ENCODE data around the gene ACSF3. TPM values are rescaled to one million over a fixed set of nuclear protein-coding genes. Genes with fewer than 3 reads are reported as not detected.

ACSF3 gene
- polyA plus RNA-seq, 3 donors = 29.7 to 38.0 (median 30.8) TPM

DNA sequence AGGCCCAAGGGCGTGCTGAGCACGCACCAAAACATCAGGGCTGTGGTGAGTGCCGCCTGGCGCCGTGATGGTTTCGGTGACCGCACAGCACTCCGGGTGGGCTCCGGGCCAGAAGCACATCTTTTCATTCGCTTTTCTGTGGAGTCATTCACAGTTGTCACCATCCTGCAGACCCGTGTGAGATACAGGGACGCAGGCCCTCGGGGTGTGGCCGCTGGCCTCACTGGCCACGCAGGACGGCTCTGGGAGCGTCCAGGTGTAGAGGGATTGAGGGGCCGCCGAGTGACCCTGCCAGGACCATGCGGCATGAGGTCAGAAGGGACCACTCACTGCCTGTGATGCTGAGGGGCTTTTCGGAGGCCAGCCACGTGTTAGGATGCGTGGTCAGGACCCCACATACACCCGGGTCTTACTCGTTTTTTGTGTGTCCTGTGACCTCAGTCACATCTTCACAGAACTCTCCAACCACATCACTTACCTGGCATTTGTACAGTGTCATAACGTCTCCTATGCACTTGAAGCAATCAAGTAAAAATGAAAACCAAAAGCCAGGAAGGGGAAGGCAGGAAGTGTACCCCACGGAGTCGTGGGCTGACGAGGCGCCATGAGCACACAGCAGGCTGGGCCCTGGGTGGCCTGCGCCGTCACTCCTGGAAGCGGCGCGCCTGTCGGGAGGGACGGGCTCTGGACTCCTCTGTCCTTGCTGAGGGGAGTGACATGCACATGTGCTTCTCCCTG is 7.8 kb downstream of the ACSF3 start:
- no peak for DNase-seq (ENCODE audit: extremely low read depth in 1 of 11, low read depth in 9 of 11, low spot score in 4 of 11)

DNA sequence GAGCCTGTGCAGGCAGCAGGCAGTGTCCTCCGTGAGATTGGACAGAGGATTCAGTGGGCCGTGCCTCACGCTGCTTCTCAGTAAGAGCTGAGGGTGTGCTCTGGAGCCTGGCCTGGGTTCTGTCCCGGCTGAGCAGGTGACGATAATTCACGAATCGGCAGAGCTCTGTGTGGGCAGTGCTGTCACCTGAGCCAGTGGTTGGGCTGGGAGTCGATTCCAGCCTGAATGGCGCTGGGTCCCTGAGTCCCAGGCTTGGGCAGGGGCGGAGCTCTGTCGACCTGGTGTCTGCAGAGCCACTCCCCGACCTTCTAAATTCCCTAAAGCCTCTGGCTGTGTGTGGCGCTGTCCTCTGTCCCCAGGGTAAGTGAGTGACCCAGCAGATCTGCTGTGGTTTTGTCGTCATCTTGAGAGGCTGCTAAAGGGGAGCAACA is 8.4 kb downstream of the ACSF3 start:
- DNase-seq (ENCODE audit: extremely low read depth in 1 of 11, low read depth in 9 of 11, low spot score in 4 of 11) = no peak

DNA sequence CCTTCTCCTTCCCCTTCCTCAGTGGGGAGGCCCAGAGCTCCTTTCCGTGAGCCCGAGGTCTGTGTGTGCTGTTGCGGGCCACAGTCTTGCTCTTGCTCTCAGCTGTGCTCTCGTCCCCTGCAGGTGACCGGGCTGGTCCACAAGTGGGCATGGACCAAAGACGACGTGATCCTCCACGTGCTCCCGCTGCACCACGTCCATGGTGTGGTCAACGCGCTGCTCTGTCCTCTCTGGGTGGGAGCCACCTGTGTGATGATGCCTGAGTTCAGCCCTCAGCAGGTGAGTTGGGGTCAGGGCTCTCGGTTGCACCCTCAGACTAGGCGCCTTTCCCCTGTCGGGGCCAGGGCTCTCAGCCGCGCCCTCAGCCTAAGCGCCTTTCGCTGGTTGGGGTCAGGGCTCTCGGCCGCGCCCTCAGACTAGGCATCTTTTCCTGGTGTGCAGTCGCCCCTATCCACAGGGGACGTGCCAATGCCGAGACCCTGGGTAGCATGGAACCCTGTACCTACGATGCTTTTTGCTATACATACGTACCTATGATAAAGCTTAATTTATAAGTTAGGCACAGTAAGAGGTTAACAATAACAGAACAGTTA is 8.9 kb downstream of the ACSF3 start:
- no peak for DNase-seq (ENCODE audit: extremely low read depth in 1 of 11, low read depth in 9 of 11, low spot score in 4 of 11)

DNA sequence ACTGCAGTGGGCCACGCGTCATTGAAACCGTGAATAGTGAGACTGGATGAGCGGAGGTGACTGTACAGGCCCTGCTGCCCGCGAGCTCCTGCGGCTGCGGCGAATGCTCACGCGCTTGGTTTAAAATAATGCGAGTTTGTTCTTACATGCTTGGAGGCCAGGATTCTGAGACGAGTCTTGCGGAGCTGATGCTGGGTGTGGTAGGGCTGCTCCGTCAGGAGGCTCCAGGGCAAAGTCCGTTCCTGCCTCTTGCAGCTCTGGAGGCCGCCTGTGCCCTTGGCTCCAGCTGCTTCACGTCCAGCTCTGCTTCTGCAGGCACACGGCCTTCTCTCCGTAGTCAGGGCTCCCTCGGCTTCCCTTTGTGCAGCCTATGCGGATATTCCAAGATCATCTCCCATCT is 9.5 kb downstream of the ACSF3 start:
- no peak for DNase-seq (ENCODE audit: extremely low read depth in 1 of 11, low read depth in 9 of 11, low spot score in 4 of 11)

DNA sequence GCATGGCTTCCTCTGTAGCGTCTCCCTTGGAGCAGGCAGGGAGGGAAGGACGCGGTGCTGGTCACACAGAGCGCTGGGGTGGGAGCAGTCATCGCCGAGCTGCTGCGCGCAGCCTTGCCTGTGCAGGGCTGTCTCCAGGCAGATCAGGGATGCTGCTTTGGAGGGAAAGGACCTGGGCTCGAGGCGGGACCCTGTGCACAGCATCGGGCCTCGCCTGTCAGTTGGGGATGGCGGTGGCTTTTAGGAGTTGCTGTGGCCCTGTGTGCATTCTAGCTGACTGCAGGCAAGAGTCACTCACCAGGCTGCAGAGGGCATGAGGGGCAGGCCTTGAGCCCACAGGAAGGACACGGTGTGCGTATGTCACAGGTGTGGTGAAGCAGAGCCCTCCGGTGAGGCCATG is 10.1 kb downstream of the ACSF3 start:
- DNase-seq (ENCODE audit: extremely low read depth in 1 of 11, low read depth in 9 of 11, low spot score in 4 of 11) = no peak

DNA sequence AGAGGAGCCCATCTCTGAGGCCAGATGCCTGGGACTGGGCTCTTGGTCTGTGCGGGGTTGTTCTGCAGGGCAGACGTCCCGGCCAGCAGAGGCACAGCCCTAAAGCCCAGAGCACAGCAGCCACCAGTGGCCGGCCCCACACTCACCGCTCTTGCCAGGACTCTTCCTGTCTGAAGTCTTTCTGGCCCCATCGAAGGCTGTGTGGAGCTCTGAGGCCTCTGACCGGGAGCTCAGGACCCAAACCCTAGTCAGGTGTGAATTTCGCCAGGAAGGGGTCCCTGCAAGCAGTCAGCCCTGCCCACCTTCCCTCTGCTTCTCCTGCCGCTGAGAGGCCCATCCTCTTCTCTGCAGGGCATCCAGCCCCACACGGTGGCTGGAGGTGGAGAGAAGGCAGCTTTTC is 10.7 kb downstream of the ACSF3 start:
- no peak for DNase-seq (ENCODE audit: extremely low read depth in 1 of 11, low read depth in 9 of 11, low spot score in 4 of 11)

DNA sequence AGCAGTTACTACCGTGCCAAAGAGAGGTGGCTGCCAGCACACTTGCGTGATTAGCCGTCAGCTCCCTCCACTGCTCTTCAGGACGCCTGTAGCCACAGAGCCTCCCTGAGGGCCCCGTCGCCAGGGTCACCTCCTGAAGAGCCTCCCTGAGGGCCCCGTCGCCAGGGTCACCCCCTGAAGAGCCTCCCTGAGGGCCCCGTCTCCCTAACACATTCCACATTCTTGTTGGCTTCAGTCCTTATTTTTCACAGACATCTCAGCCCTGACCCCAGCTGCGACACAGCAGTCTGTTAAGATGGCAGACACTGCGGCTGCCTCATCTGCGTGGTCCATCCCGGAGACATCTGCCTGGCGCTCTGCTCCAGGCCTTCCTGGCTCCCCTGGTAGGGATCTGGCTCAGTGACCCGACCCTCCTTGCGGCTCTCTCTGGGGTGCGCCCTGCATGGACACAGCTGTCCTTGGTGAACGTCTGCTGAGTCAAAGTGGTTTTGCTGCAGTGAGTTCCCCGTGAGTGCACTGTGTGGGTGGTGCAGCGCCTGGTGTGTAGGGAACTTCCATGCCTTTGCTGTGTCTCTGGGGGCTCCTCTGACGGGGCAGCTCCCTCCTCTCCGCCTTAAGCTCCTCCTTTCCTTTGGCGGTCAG is 11.4 kb downstream of the ACSF3 start:
- DNase-seq (ENCODE audit: extremely low read depth in 1 of 11, low read depth in 9 of 11, low spot score in 4 of 11) = no peak

DNA sequence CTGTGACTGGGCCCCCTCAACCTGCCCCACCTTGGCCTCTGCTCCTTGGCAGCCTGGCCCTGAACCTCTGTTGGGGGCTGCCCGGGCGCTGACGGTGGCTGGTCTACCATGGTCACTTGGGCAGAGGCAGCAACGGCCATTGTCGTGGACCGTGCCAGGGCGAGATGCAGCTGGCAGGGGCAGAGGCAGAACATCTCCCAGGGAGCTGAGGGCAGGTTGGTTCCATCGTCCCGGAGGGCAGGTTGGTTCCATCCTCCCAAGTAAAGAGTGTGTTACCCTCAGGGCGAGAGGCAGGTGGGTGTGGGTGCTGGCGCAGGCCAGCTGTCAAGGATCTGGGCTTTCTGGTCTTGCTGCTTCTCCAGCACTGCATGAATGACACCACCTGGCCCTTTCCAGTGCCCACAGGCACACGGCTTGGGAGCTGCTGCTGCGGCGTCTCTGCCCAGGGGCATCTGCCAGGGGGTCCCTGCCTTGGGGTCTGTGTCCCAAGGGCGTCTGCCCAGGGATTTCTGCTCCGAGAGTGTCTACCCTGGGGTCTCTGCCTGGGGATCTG is 12.0 kb downstream of the ACSF3 start:
- DNase-seq (ENCODE audit: extremely low read depth in 1 of 11, low read depth in 9 of 11, low spot score in 4 of 11) = no peak

DNA sequence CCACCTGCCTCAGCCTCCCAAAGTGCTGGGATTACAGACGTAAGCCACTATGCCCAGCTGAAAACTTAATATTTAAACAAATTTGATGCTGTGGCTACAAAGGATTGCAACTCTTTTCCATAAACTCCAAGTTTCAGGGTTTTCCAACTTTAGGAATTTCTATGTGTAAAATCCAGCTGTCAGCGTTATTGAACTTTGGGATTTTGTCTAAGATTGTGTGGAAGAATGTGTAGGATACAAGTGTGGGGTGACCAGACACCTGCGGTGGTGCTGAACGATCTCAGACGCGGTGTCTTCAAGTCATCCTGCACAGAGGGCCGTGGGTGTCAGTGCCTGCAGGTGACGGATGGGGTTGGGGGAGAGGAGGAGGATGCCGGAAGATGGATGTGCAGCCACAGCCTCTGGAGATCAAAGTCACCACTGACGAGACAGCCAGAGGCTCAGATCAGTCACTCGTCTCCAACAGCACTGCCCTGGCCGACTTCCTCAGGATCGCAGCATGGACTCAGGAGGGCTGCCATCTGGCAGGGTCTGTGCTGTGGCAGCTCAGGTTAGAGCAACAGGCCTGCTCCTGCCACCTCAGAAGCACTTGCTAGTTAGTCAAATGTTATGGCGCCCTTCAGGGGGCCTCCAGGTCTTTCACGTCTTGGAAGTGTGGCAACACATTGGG is 13.0 kb downstream of the ACSF3 start:
- DNase-seq (ENCODE audit: extremely low read depth in 1 of 11, low read depth in 9 of 11, low spot score in 4 of 11) = no peak

DNA sequence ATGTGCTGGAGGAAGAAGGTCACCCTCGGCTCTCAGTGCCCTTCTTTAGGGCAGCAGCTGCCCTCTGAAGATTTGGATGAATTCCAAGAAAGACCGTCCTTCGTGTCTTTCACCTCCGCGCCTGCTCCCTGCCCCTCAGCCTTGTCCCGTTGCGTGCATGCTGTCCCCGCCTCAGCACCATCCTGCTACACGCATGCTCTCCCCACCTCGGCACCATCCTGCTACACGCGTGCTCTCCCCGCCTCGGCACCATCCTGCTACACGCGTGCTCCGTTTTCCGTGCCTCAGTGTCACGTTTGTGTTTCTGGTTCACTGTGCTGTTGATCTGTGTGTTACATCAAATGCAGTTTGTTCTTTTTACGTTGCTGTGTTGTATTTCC is 13.5 kb downstream of the ACSF3 start:
- no peak for DNase-seq (ENCODE audit: extremely low read depth in 1 of 11, low read depth in 9 of 11, low spot score in 4 of 11)

DNA sequence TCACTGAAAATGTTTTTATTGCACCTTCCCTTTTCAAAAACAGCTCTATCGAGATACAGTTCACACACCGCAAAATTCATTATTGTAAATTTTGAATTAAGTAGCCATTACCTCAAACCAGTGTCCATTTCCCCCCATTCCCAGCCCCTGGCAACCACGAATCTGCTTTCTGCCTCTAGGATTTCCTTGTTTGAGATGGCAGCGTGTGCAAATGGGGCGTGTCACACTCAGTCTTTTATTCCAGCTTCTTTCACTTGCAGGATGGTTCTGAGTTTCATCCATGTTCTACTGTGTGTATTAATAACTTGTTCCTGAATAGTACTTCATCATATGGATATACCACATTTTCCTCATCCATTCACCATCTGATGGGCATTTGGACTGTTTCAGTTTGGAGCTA is 14.8 kb downstream of the ACSF3 start:
- DNase-seq (ENCODE audit: extremely low read depth in 1 of 11, low read depth in 9 of 11, low spot score in 4 of 11) = no peak

DNA sequence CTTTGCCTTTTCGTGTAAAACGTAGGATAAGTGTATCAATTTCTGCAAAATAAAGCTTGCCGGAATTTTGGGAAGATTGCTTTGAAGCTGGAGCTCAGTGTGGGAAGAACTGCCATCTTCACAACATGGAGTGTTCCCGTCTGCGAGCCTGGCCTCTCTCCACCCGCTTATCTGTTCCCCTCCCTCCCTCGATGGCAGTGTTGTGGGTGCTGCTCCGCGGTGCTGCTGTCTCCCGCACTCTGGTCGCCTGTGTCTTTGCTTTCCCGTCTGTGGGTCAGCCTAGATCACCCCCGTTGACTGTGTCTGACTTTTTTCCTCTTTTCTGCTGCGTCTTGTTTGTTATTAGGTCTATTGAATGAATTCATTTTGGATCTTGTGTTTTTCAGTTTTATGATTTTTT is 17.0 kb downstream of the ACSF3 start:
- DNase-seq (ENCODE audit: extremely low read depth in 1 of 11, low read depth in 9 of 11, low spot score in 4 of 11) = no peak

DNA sequence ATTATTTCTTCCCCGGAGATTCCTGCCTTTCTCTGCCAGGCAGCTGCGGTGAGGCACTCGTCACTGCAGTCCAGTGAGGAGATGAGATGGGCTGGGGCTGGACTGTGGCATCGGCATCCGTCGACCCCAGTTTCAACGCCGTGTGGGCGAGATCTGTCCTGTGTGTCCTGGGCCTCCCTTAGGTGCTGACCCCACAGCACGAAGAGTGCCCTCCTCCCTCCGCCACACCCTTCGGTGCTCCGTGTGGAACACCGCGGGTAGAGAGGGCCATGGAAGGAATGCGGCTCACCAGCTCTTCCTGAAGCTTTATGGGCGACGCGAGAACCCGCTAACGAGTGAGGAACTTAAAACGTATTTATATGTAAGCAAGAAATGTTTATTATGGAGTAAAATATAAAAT is 17.6 kb downstream of the ACSF3 start:
- DNase-seq (ENCODE audit: extremely low read depth in 1 of 11, low read depth in 9 of 11, low spot score in 4 of 11) = no peak

DNA sequence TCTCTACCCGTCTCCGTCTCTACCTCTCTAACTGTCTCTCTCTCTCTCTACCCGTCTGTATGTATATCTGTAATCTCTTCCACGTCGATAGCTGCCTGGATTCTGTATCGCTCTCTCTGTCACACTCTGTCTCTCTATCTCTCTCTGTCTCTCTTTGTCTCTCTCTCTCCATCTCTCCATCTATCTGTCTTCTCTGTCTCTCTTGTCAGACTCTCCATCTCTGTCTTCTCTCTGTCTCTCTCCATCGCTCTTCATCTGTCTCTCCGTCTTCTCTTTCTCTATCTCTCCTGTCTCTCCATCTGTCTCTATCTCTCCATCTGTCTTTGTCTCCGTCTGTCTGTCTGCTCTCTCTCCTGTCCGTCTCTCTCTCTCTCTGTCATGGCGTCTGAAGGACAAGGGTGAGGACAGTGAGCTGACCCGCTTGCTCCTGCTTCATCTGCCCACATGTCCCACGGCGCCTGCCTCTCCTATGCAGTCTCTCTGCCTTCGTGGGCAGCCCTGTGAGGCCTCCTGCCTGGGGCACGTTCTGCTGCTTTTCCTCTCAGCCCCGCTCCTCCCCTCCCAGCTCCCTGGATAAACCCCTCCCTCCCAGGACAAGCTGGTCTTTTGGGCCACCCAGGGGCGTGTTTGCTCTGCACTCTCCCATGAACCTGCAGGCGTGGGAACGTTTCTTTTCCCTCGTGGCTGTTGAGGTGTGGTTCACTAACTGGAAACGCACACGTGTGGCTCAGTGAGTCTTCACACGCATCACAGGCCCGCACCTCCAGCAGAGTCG is 18.9 kb downstream of the ACSF3 start:
- DNase-seq (ENCODE audit: extremely low read depth in 1 of 11, low read depth in 9 of 11, low spot score in 4 of 11) = no peak

DNA sequence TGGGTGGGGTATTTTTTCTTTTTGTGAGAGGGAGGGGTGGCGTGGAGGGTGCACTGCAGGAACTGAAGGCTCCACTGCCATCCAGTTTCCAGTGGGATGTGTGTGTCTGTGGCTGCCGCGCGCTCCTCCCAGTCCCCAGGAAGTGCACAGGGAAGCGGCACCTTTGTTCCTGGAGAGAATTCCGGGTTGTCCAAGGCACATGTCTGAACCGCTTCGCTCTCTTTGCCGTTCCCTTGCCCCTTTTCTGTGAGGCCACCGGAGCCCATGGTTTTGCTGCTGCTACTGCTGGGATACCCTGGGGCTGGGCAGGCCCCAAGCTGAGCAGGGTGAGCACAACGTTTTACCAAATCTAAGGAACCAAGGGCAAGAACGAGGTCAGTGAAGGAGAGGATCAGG is 19.5 kb downstream of the ACSF3 start:
- no peak for DNase-seq (ENCODE audit: extremely low read depth in 1 of 11, low read depth in 9 of 11, low spot score in 4 of 11)

DNA sequence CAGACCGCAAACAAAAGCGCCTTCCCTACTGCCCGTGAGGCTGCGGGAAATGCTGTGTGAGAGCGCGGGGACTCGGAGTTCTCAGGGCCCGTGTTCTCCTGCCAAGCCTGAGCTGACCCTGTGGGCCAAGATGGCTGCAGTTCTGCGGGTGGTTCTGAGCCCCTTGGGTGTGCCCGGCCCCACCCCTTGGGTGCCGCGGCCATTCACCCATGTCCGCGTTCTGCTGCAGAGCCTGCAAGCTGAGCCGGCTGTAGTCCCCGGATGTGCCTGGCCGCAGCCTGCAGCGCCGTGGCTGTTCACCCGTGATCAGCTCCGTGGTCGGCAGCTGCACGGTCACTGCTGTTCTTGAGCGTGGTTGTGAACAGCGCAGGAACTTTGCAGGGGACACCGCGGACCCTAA is 20.0 kb downstream of the ACSF3 start:
- no peak for DNase-seq (ENCODE audit: extremely low read depth in 1 of 11, low read depth in 9 of 11, low spot score in 4 of 11)

DNA sequence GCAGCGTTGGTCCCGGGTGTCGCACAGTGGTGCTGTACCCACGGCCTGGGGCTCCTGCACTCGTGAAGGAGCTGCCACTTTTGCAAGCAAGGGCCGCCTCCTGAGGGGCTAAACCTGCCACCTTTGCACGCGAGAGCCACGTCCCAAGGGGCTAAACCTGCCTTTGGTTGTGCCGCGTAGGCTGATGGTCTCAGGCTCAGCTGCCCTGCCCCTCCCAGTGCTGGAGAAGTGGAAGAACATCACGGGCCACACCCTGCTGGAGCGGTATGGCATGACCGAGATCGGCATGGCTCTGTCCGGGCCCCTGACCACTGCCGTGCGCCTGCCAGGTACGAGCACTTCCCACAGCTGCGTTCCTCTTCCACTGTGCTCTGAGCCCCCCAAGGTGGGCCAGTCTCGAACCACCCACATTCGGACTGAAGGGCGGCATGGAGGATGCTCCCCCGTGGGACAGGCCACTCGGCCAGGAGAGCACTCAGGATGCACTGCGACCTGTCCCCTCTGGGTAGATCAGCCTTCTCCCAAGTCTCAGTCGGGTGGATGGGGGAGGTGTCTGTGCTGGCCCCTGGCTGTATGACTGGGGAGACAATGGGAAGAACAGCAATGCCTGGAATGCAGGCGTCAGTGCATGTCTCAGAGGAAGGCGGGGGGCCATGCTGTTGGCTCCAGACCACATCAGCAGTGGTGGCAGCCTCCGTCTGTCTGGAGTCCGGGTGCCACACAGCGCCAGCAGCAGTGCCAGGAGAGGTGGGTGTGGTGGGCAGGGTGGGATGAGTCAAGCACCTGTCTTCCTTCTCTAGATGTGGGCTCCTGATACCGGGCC is 20.7 kb downstream of the ACSF3 start:
- DNase-seq (ENCODE audit: extremely low read depth in 1 of 11, low read depth in 9 of 11, low spot score in 4 of 11) = no peak

DNA sequence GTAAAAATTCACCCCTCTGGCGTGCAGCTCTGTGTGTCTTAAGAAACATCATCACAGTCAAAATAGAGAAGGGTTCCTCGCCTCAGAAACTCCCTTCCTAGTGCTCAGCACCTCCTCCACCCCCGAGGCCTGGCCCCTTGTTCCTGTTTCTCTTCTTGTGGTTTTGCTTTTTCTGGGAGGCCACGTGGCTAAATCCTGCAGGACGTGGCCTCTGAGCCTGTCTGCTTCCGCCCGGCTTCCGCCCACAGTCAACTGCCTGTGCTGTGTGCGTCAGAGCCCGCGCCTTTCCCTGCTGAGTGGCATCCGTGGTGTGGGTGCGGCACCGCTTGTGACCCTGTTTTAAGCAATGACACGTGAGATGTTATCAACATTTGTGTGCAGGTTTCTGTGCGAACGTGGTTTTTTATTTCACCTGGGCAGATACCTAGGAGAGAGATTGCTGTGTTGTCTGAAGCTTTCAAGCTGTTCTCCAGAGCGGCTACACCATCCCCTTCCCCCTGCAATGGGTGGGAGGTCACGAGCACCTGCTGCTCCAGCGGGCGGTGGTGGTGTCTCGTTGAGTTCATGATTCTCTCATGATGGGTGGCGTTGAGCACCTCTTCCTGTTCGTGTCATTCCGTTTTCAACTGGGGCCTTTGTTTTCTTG is 21.7 kb downstream of the ACSF3 start:
- no peak for DNase-seq (ENCODE audit: extremely low read depth in 1 of 11, low read depth in 9 of 11, low spot score in 4 of 11)

Measured in renal cortex interstitium (tissue), 11 donors.